Breast epithelium (tissue), 3 donors: Measurements from ENCODE around the gene CPNE9.

Experiments
- CTCF ChIP-seq, 3 donors: fragments of 450-650 bp; IDR thresholded peaks; one replicate each; pipeline ENCODE4 v1.5.1; 2016 to 2017; ENCODE audit warnings: antibody characterized with exemption in 3 of 3, mild to moderate bottlenecking in 3 of 3, moderate library complexity in 3 of 3
- POLR2A ChIP-seq: fragments of 450-650 bp; IDR thresholded peaks from one replicate; pipeline ENCODE4 v1.6.1; 2016; ENCODE audit warnings: antibody characterized with exemption, mild to moderate bottlenecking, moderate library complexity
- POLR2AphosphoS5 ChIP-seq, 3 donors: sonication (generic); formaldehyde crosslinking; IDR thresholded peaks; one replicate each; pipeline ENCODE4 v1.6.1; 2017; ENCODE audit warnings: antibody characterized with exemption in 3 of 3

DNA sequence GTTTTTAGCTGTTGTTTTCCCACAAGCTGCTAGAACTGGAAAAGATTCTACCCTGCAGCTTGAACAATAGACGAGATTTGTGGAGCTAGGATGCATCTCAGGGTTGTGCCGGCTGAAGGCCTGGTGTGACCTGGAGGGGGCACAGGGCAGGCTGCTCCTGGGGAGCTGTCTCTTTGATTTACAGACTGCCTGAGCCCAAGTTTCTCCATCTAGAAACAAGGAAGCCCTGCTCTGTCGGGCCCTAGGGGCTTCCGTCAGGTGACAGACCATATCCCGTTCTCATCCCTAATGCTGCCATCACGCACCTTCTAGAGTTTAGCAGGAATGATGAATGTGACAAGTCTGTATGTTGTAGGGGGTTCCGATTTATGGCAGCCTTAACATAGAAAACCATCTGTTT is 7.9 kb upstream of the CPNE9 start:
- TF ChIP-seq POLR2AphosphoS5 (IDR thresholded peaks at IDR 0.05) (no peak), CTCF (IDR thresholded peaks at IDR 0.05) (no peak), POLR2A (no peak)
